ENCODE results near the gene KCTD11. TPM values are rescaled to one million over a fixed set of nuclear protein-coding genes. Genes with fewer than 3 reads are reported as not detected.

KCTD11 gene
- total RNA-seq, 1 experiment from 2014 or later, result 5.3 TPM

GRCh38 chr17:7307686-7308624, 44.0 kb upstream of the KCTD11 start:
- Mint-ChIP-seq H3K4me1 (peaks cover 26 to 27% of the 10 kb centered on the region in 2 experiments), H3K4me3 (peak overlapping the region; percentile 93 to 94), H3K27me3 (ENCODE audit: low read depth) (no peaks in the 10 kb centered on the region; the same call in none of the 2 replicates), H3K36me3 (ENCODE audit: insufficient read depth in 1 of 3, low read depth in 3 of 3) (peaks cover 40 to 48% (median 42%) of the 10 kb centered on the region in 3 experiments), H3K27ac (peak overlapping the region; percentile 95 to 100 (median 97); a peak in 5 of 7 replicates), H3K9me3 (peaks cover 0 to 6% of the 10 kb centered on the region in 2 experiments; a peak in 1 of 5 replicates)
- no peak overlapping the region for H3K23ac ChIP-seq (ENCODE audit: insufficient read length, low read depth, low read length)
- peak; percentile 68 for DNase-seq
- peak overlapping the region; percentile 51; the same call in 1 of the 2 replicates for H3K4ac ChIP-seq (ENCODE audit: low read depth, low read length)
- H3K23me2 ChIP-seq (ENCODE audit: insufficient read length, low read depth, low read length, poor library complexity, severe bottlenecking), result peaks cover 9% of the 10 kb centered on the region
- H3K79me1 ChIP-seq (ENCODE audit: insufficient read depth, low read depth, low read length, poor library complexity, severe bottlenecking), result no peaks in the 10 kb centered on the region
- H3K27me3 ChIP-seq (ENCODE audit: insufficient read depth, low read length), result no peaks in the 10 kb centered on the region
- H3K4me2 ChIP-seq (ENCODE audit: insufficient read depth, insufficient read length, low read length), result peak overlapping the region; percentile 81
- peak overlapping the region; percentile 72 for H3K27ac ChIP-seq (ENCODE audit: insufficient read length, low read depth, low read length)
- no peak overlapping the region for H3T11ph ChIP-seq (ENCODE audit: low read length)
- H3K14ac ChIP-seq (ENCODE audit: insufficient read depth, low read length), result peak overlapping the region; percentile 78
- H2BK5ac ChIP-seq (ENCODE audit: insufficient read length, low read length), result no peak overlapping the region
- no CpG with 5 or more reads among the region's 104 CpGs for WGBS (ENCODE audit: extremely low coverage, insufficient read length, low lambda C conversion rate)
- H4K8ac ChIP-seq (replicated peaks; ENCODE audit: insufficient read length, low read depth, low read length), result no peak overlapping the region
- H2BK120ac ChIP-seq (ENCODE audit: low read depth, low read length, poor library complexity, severe bottlenecking), result no peak overlapping the region
- H3K9ac ChIP-seq (ENCODE audit: extremely low read depth, insufficient read length, low read length), result peak overlapping the region; percentile 84
- no peak overlapping the region for H2BK20ac ChIP-seq (ENCODE audit: low read depth, low read length, poor library complexity, severe bottlenecking)
- H4K91ac ChIP-seq (ENCODE audit: insufficient read length, low read depth, low read length), result peak overlapping the region; percentile 65
- H2BK15ac ChIP-seq (ENCODE audit: low read depth, low read length), result no peak overlapping the region; the same call in 1 of the 2 replicates
- no peak overlapping the region for H2BK12ac ChIP-seq (ENCODE audit: insufficient read length, low read depth, low read length)
- no peak overlapping the region for H2AFZ ChIP-seq (ENCODE audit: low read length)
- H4K20me1 ChIP-seq (ENCODE audit: control insufficient read depth, insufficient read depth, insufficient read length), result no peaks in the 10 kb centered on the region
- peaks cover 2% of the 10 kb centered on the region; the same call in 1 of the 2 replicates for H3K4me1 ChIP-seq (ENCODE audit: insufficient read depth, low read length)
- H4K5ac ChIP-seq (ENCODE audit: insufficient read length, low read depth, low read length), result no peak overlapping the region
- peak overlapping the region; percentile 77 for H3K18ac ChIP-seq (ENCODE audit: insufficient read length, low read depth, low read length)
- no peak for TF ChIP-seq CTCF (conservative IDR thresholded peaks at IDR 0.05)
- no peak overlapping the region for H3K56ac ChIP-seq (ENCODE audit: insufficient read length, low read depth, low read length)
- H3K79me2 ChIP-seq (ENCODE audit: insufficient read depth, low read length), result peaks cover 21% of the 10 kb centered on the region
- H3K9me3 ChIP-seq (ENCODE audit: control insufficient read depth, low read depth, low read length), result no peaks in the 10 kb centered on the region
- no peak overlapping the region for H2AK5ac ChIP-seq (ENCODE audit: insufficient read length, low read length)

Data from H9 (cell line).